HepG2 (cell line): ENCODE results near the gene SLC25A47. TPM values are rescaled to one million over a fixed set of nuclear protein-coding genes. Genes with fewer than 3 reads are reported as not detected.

Experiments used
- CEBPZ ChIP-seq: IDR thresholded peaks from 2 replicates; pipeline ENCODE4 v1.6.1; 2012; ENCODE audit warnings: low read length, improper control_type of control experiment
- GABPA ChIP-seq, 2 experiments: IDR thresholded peaks; 2 replicates each; pipeline ENCODE4 v1.6.1; 2011 to 2016; ENCODE audit warnings: low read depth in 2 of 2, low read length in 1 of 2, missing biosample characterization in 1 of 2, missing genetic modification characterization in 1 of 2
- HDAC2 ChIP-seq: sonication (generic); formaldehyde crosslinking; IDR thresholded peaks from 2 replicates; pipeline ENCODE4 v1.4.0; 2020; ENCODE audit warnings: missing genetic modification reagents
- KDM5B ChIP-seq: sonication (generic); formaldehyde crosslinking; IDR thresholded peaks from 2 replicates; pipeline ENCODE4 v1.4.0; 2020; ENCODE audit warnings: missing genetic modification reagents, mild to moderate bottlenecking, borderline replicate concordance
- KLF12 ChIP-seq: sonication (generic); formaldehyde crosslinking; IDR thresholded peaks from 2 replicates; pipeline ENCODE4 v1.4.0; 2020; ENCODE audit warnings: missing genetic modification reagents, borderline replicate concordance
- MAZ ChIP-seq, 2 experiments: sonication (generic) in 1 of 2; formaldehyde crosslinking in 1 of 2; IDR thresholded peaks; 2 replicates each; pipeline versions ENCODE4 v1.5.0 to v1.6.1; 2012 to 2020; ENCODE audit warnings: low read depth in 2 of 2, mild to moderate bottlenecking in 2 of 2, borderline replicate concordance in 1 of 2, improper control_type of control experiment in 1 of 2, low read length in 1 of 2, missing genetic modification reagents in 1 of 2, moderate library complexity in 1 of 2
- MYPOP ChIP-seq: sonication (generic); formaldehyde crosslinking; IDR thresholded peaks from 2 replicates; pipeline ENCODE4 v1.8.1; 2023; ENCODE audit warnings: mild to moderate bottlenecking, moderate library complexity, missing genetic modification reagents
- NFKB2 ChIP-seq: sonication (generic); formaldehyde crosslinking; IDR thresholded peaks from 2 replicates; pipeline ENCODE4 v1.4.0; 2020; ENCODE audit warnings: missing genetic modification reagents, borderline replicate concordance
- NRL ChIP-seq: sonication (generic); formaldehyde crosslinking; IDR thresholded peaks from 2 replicates; pipeline ENCODE4 v1.5.0; 2020; ENCODE audit warnings: missing genetic modification reagents, mild to moderate bottlenecking, moderate library complexity, borderline replicate concordance
- PHF8 ChIP-seq: sonication (generic); formaldehyde crosslinking; IDR thresholded peaks from 2 replicates; pipeline ENCODE4 v1.5.0; 2020; ENCODE audit warnings: missing genetic modification reagents
- RFXAP ChIP-seq: sonication (generic); formaldehyde crosslinking; IDR thresholded peaks from 2 replicates; pipeline ENCODE4 v1.4.0; 2020; ENCODE audit warnings: missing genetic modification reagents, borderline replicate concordance
- STAG1 ChIP-seq: sonication (generic); formaldehyde crosslinking; IDR thresholded peaks from 2 replicates; pipeline ENCODE4 v1.4.0; 2020; ENCODE audit warnings: missing genetic modification reagents
- TAF1 ChIP-seq: sonication (generic); formaldehyde crosslinking; IDR thresholded peaks from 2 replicates; pipeline ENCODE4 v1.4.0; 2020; ENCODE audit warnings: missing genetic modification reagents
- TAF15 ChIP-seq: fragments of 200-400 bp; formaldehyde crosslinking; IDR thresholded peaks from one replicate; pipeline ENCODE4 v1.6.1; 2018; ENCODE audit warnings: mild to moderate bottlenecking, low read depth, low read length; ENCODE audit not compliant: poor library complexity, severe bottlenecking
- ZBTB39 ChIP-seq: sonication (generic); formaldehyde crosslinking; IDR thresholded peaks from 2 replicates; pipeline ENCODE4 v1.5.0; 2020; ENCODE audit warnings: missing genetic modification reagents
- ZNF280B ChIP-seq: sonication (generic); formaldehyde crosslinking; IDR thresholded peaks from 2 replicates; pipeline ENCODE4 v1.5.0; 2020; ENCODE audit warnings: missing genetic modification reagents, mild to moderate bottlenecking, borderline replicate concordance
- ZNF282 ChIP-seq: fragments of 450-650 bp; IDR thresholded peaks from 2 replicates; pipeline ENCODE4 v1.6.1; 2018; ENCODE audit not compliant: partially characterized antibody
- ZNF546 ChIP-seq: sonication (generic); formaldehyde crosslinking; conservative IDR thresholded peaks from 2 replicates; pipeline ENCODE4 v1.8.1; 2023; ENCODE audit warnings: mild to moderate bottlenecking, missing genetic modification reagents
- ZNF703 ChIP-seq: sonication (generic); formaldehyde crosslinking; IDR thresholded peaks from 2 replicates; pipeline ENCODE4 v1.5.1; 2020; ENCODE audit warnings: missing genetic modification reagents, mild to moderate bottlenecking, moderate library complexity, borderline replicate concordance
- ZNF780A ChIP-seq: sonication (generic); formaldehyde crosslinking; IDR thresholded peaks from 2 replicates; pipeline ENCODE4 v1.8.0; 2022; ENCODE audit warnings: mild to moderate bottlenecking, missing genetic modification reagents, moderate library complexity
- polyA plus RNA-seq, 8 experiments: library from polyadenylated mRNA; depleted of rRNA in 3 of 8; stranded (reverse) in 7 of 8; unstranded in 1 of 8; fragments of >200 nt; fragmentation: Illumina TruSeq in 4 of 8; extraction: Trizol in 4 of 8; gene quantifications; 2 replicates each; pipeline versions ENCODE4 v1.2.1 to v1.2.3, GENCODE V29; 2011 to 2016; ENCODE audit warnings: low read depth in 4 of 8, missing spikeins in 1 of 8, mixed read lengths in 1 of 8; ENCODE audit not compliant: insufficient read depth in 1 of 8
- total RNA-seq, 5 experiments: library from RNA; depleted of rRNA; stranded (reverse); fragments of >200 nt; fragmentation: Illumina TruSeq; extraction: Trizol; gene quantifications; 2 replicates each; pipeline ENCODE4 v1.2.3, GENCODE V29; 2016; ENCODE audit warnings: low read depth in 1 of 5

Gene SLC25A47
- total and polyA plus RNA-seq, 2 of the 13 experiments (the other 11 are each of a cell fraction or from before 2014, with no cell fraction given) = 1.0 to 1.7 TPM

GRCh38 chr14:100325231-100325632, 2.1 kb downstream of the SLC25A47 start (continued):
- no peak for TF ChIP-seq ZBTB39 (CRISPR knock-in tag)
- TF ChIP-seq ZNF780A (CRISPR knock-in tag) = no peak
- no peak for TF ChIP-seq MYPOP (CRISPR knock-in tag)
- TF ChIP-seq ZNF282 = no peak
- TF ChIP-seq PHF8 (CRISPR knock-in tag) = peak; percentile 46; the same call in 1 of the 2 replicates
- no peak for TF ChIP-seq TAF15
- no peak for TF ChIP-seq NRL (CRISPR knock-in tag)
- no peak for TF ChIP-seq KLF12 (CRISPR knock-in tag)
- TF ChIP-seq CEBPZ = no peak
- TF ChIP-seq TAF1 (CRISPR knock-in tag) = no peak
- TF ChIP-seq STAG1 = no peak
- no peak; the same call in 1 of the 2 replicates for TF ChIP-seq ZNF280B
- TF ChIP-seq NFKB2 = no peak; the same call in 1 of the 2 replicates
- no peak for TF ChIP-seq GABPA (IDR thresholded peaks at IDR 0.05; ENCODE audit: low read depth, low read length)
- no peak for TF ChIP-seq GABPA (CRISPR knock-in tag; IDR thresholded peaks at IDR 0.05; ENCODE audit: low read depth)
- TF ChIP-seq RFXAP = no peak
- peak; percentile 79; the same call in 1 of the 2 replicates for TF ChIP-seq KDM5B (CRISPR knock-in tag)
- peak; percentile 38 for TF ChIP-seq HDAC2 (CRISPR knock-in tag)
- no peak for TF ChIP-seq ZNF546
- no peak for TF ChIP-seq MAZ (IDR thresholded peaks at IDR 0.05; ENCODE audit: borderline replicate concordance, low read depth, low read length)
- no peak for TF ChIP-seq MAZ (CRISPR knock-in tag; IDR thresholded peaks at IDR 0.05; ENCODE audit: low read depth)
- TF ChIP-seq ZNF703 = no peak
